Endothelial cell of umbilical vein (primary cell): ENCODE measurements around the gene APOB. TPM values are rescaled to one million over a fixed set of nuclear protein-coding genes. Genes with fewer than 3 reads are reported as not detected.

Experiments used
- BruUV-seq: library from RNA; stranded (reverse); fragments of 400-500 nt; replicated peaks from 2 replicates; lab custom pipeline; 2021; lab: Mats Ljungman, UMichigan
- CTCF ChIA-PET: fragments of 300-600, 350-600 bp; sonication (Branson Sonifier 250); formaldehyde crosslinking; loops from one replicate; lab custom pipeline; 2021; ENCODE audit warnings: antibody characterized with exemption, inconsistent platforms; lab: Charles Lee
- POLR2A ChIA-PET: fragments of 300-600, 350-600 bp; sonication (Branson Sonifier 250); formaldehyde crosslinking; loops from one replicate; lab custom pipeline; 2021; ENCODE audit warnings: antibody characterized with exemption, inconsistent platforms; lab: Charles Lee
- DNase-seq: peaks from one replicate; pipeline ENCODE4 v3.0.0-alpha.2; 2011; ENCODE audit warnings: low read depth, low spot score
- FAIRE-seq: peaks from 2 replicates; lab custom pipeline; 2011; peaks lifted over from hg19 to GRCh38; lab: Jason Lieb, UNC
- H2AFZ ChIP-seq: 2 replicates; pipeline ENCODE4 v1.6.0; 2012; ENCODE audit warnings: low read depth, low read length, control low read depth, inconsistent platforms
- H3K27ac ChIP-seq: 2 replicates; pipeline ENCODE4 v1.5.1; 2011; ENCODE audit warnings: low read depth, mild to moderate bottlenecking, control low read depth, low read length, moderate library complexity; ENCODE audit not compliant: insufficient read depth
- H3K27me3 ChIP-seq, 2 experiments: 2 replicates each; pipeline versions ENCODE4 v1.6.0 to v1.6.1; 2011; ENCODE audit warnings: low read length in 2 of 2, mixed read lengths in 1 of 2; ENCODE audit not compliant: control insufficient read depth in 2 of 2, insufficient read depth in 2 of 2
- H3K36me3 ChIP-seq, 2 experiments: 2 replicates in 1 of 2; 3 replicates in 1 of 2; pipeline ENCODE4 v1.5.1; 2011; ENCODE audit warnings: low read length in 2 of 2, mild to moderate bottlenecking in 1 of 2, moderate library complexity in 1 of 2; ENCODE audit not compliant: control insufficient read depth in 2 of 2, insufficient read depth in 2 of 2; ENCODE audit errors: extremely low read depth in 1 of 2
- H3K4me1 ChIP-seq: 3 replicates; pipeline ENCODE4 v1.5.1; 2011; ENCODE audit warnings: mild to moderate bottlenecking, low read length; ENCODE audit not compliant: control insufficient read depth, insufficient read depth; ENCODE audit errors: extremely low read depth
- H3K4me2 ChIP-seq: 2 replicates; pipeline ENCODE4 v1.6.1; 2011; ENCODE audit warnings: low read length, control low read depth, mixed read lengths; ENCODE audit not compliant: insufficient read depth
- H3K4me3 ChIP-seq, 3 experiments: fragments of 200-600 bp in 1 of 3; sonication (generic), shearing (Covaris generic) in 1 of 3; replicated peaks in 1 of 3; 2 replicates each; pipeline ENCODE4 v1.5.1; 2011 to 2016; ENCODE audit warnings: control low read depth in 3 of 3, low read length in 3 of 3, mild to moderate bottlenecking in 2 of 3, inconsistent platforms in 1 of 3, low read depth in 1 of 3, moderate library complexity in 1 of 3; ENCODE audit not compliant: insufficient read depth in 1 of 3
- H3K79me2 ChIP-seq: 2 replicates; pipeline ENCODE4 v1.6.0; 2012; ENCODE audit warnings: low read length, inconsistent platforms; ENCODE audit not compliant: control insufficient read depth, insufficient read depth
- H3K9ac ChIP-seq: replicated peaks from 2 replicates; pipeline ENCODE3; 2011; ENCODE audit warnings: low read length, control low read depth; ENCODE audit not compliant: insufficient read depth; ENCODE audit errors: extremely low read depth
- H3K9me1 ChIP-seq: replicated peaks from 3 replicates; pipeline ENCODE4 v1.6.0; 2011; ENCODE audit warnings: mild to moderate bottlenecking, low read length; ENCODE audit not compliant: control insufficient read depth, insufficient read depth; ENCODE audit errors: extremely low read depth
- H3K9me3 ChIP-seq: replicated peaks from 2 replicates; pipeline ENCODE4 v1.5.1; 2012; ENCODE audit warnings: low read length, inconsistent platforms; ENCODE audit not compliant: control insufficient read depth, insufficient read depth
- H4K20me1 ChIP-seq: replicated peaks from 2 replicates; pipeline ENCODE3; 2011; ENCODE audit warnings: mild to moderate bottlenecking, low read length; ENCODE audit not compliant: control insufficient read depth, insufficient read depth; ENCODE audit errors: extremely low read depth
- CTCF ChIP-seq, 2 donors: IDR thresholded peaks; 1 replicate in 1 of 2; 2 replicates in 1 of 2; pipeline ENCODE4 v1.5.1; 2011; ENCODE audit warnings: low read length in 2 of 2, mild to moderate bottlenecking in 2 of 2, moderate library complexity in 2 of 2, control low read depth in 1 of 2, inconsistent platforms in 1 of 2, low read depth in 1 of 2; ENCODE audit not compliant: insufficient read depth in 1 of 2; ENCODE audit errors: extremely low read depth in 1 of 2
- EZH2 ChIP-seq: IDR thresholded peaks from 2 replicates; pipeline ENCODE4 v1.6.1; 2012; ENCODE audit warnings: borderline replicate concordance, low read depth, mild to moderate bottlenecking, moderate library complexity, low read length, inconsistent platforms; ENCODE audit not compliant: severe bottlenecking
- FOS ChIP-seq: IDR thresholded peaks from 2 replicates; pipeline ENCODE4 v1.6.1; 2011; ENCODE audit warnings: mild to moderate bottlenecking, low read length, moderate library complexity, borderline replicate concordance; ENCODE audit not compliant: insufficient read depth
- GATA2 ChIP-seq: IDR thresholded peaks from 2 replicates; pipeline ENCODE4 v1.7.0; 2011; ENCODE audit warnings: low read depth, mild to moderate bottlenecking, moderate library complexity, mixed read lengths, low read length; ENCODE audit not compliant: insufficient read length, insufficient read depth
- JUN ChIP-seq: IDR thresholded peaks from 2 replicates; pipeline ENCODE4 v1.6.1; 2011; ENCODE audit warnings: borderline replicate concordance, low read depth; ENCODE audit not compliant: insufficient read length, insufficient read depth
- MAX ChIP-seq: IDR thresholded peaks from 2 replicates; pipeline ENCODE4 v1.6.1; 2011; ENCODE audit not compliant: insufficient read depth, insufficient read length
- MYC ChIP-seq: IDR thresholded peaks from one replicate; pipeline ENCODE4 v1.6.1; 2011; ENCODE audit warnings: mild to moderate bottlenecking, low read depth, low read length
- POLR2A ChIP-seq: IDR thresholded peaks from 2 replicates; pipeline ENCODE4 v1.6.1; 2012; ENCODE audit warnings: low read depth, mild to moderate bottlenecking, control low read depth, low read length
- POLR2AphosphoS5 ChIP-seq: IDR thresholded peaks from 2 replicates; pipeline ENCODE4 v1.6.1; 2012; ENCODE audit warnings: low read depth, mild to moderate bottlenecking, control low read depth, low read length, moderate library complexity; ENCODE audit not compliant: insufficient read depth
- dilution Hi-C: fragments of 300-500 bp; cut with MboI; formaldehyde crosslinking; loops from one replicate; pipeline ENCODE4 v1.15.0; 2019; ENCODE audit warnings: low sequenced_read_pairs; ENCODE audit not compliant: extremely low pct_ligation_motif_present
- intact Hi-C: fragments of 100-400 bp; cut with micrococcal nuclease; formaldehyde crosslinking; loops from one replicate; pipeline ENCODE4 v1.10.0; 2022
- polyA plus RNA-seq, 4 experiments: library from polyadenylated mRNA; depleted of rRNA in 3 of 4; stranded (reverse) in 3 of 4; unstranded in 1 of 4; fragments of >200 nt; gene quantifications; 2 replicates each; pipeline versions ENCODE4 v1.2.1 to v1.2.3, GENCODE V29; 2011 to 2012; ENCODE audit warnings: missing spikeins in 1 of 4
- total RNA-seq: library from RNA; stranded (reverse); gene quantifications from 2 replicates; pipeline ENCODE4 v1.2.3, GENCODE V29; 2021

APOB gene
- total and polyA plus RNA-seq, 2 donors (not counting 3 experiments of a cell fraction or from before 2014, with no cell fraction given) = 0.07 to 0.09 TPM

GRCh38 chr2:21034972-21035279, 8.9 kb downstream of the APOB start:
- Histone ChIP-seq H3K9me1 (no peaks in the 10 kb centered on the region), H3K27me3 (no peaks in the 10 kb centered on the region), H3K27ac (no peak overlapping the region), H3K9me3 (no peaks in the 10 kb centered on the region), H3K36me3 (no peaks in the 10 kb centered on the region), H2AFZ (no peak overlapping the region), H3K9ac (no peak overlapping the region), H3K79me2 (no peaks in the 10 kb centered on the region), H3K4me2 (no peak overlapping the region), H3K4me3 (no peak overlapping the region), H4K20me1 (no peaks in the 10 kb centered on the region), H3K4me1 (no peaks in the 10 kb centered on the region)
- BruUV-seq = no TSS peak
- TF ChIP-seq EZH2 (no peak), GATA2 (no peak), MAX (no peak), CTCF (IDR thresholded peaks at IDR 0.05; ENCODE audit: extremely low read depth in 1 of 2, insufficient read depth in 1 of 2, low read depth in 1 of 2, low read length in 2 of 2) (no peak), FOS (no peak), JUN (no peak), POLR2A (no peak), POLR2AphosphoS5 (no peak), MYC (no peak)
- DNase-seq (no peak), FAIRE-seq (no peak)
- POLR2A ChIA-PET = no interaction called here
- dilution Hi-C loops = no loop called here
- intact Hi-C loops = no loop called here
- CTCF ChIA-PET = no interaction called here
